CD4-positive, alpha-beta T cell treated with Interferon alpha-2 for 1 hour (primary cell): Measurements from ENCODE around the gene TSC1.

Experiments
- DNase-seq, 2 donors: peaks; one replicate each; pipeline ENCODE4 v3.0.0-alpha.2; 2020 to 2022

The TSC1 gene

DNA sequence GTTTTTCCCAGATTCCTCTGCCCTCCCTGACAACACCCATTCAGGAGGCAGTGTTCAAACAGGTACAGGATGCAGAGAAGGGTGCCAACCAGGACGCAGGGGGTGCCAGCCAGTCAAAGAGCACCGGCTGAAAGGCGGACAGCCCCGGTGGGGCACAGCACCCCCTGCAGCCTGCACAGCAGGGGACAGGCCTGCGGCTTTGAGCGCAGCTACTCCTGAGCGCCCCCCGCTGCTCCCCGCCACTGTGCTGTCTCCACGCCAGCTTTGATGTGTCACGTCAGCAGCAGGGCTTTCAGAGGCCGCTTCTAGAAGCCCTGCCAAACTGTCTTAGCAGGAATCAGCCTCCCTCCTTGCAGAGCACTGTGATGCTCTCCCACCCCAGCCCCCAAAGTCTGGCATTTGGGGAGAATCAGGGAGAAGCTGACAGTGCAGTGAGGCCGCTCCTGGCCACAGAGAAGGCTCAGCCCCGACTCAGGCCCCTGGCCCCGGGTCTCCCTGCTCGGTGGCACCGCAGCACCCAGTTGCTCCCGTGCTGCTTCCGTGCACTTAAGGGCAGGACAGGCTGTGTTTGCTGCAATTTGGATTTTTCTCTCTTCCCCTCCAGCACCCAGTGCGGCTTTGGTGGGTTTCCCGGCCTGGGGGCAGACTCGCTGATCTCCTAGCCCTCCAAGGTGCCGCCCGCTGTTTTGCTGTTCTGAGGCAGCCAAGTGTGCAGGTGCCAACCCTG is 86.6 kb downstream of the TSC1 start:
- DNase-seq, result no peak

- DNase-seq, result no peak
Measured at GRCh38 chr9:132857031-132857430, 87.4 kb downstream of the TSC1 start.

- DNase-seq, result no peak
Measured at GRCh38 chr9:132855904-132856303, 88.5 kb downstream of the TSC1 start.

GRCh38 chr9:132854832-132855231 is 89.6 kb downstream of the TSC1 start:
- DNase-seq, result no peak

DNA sequence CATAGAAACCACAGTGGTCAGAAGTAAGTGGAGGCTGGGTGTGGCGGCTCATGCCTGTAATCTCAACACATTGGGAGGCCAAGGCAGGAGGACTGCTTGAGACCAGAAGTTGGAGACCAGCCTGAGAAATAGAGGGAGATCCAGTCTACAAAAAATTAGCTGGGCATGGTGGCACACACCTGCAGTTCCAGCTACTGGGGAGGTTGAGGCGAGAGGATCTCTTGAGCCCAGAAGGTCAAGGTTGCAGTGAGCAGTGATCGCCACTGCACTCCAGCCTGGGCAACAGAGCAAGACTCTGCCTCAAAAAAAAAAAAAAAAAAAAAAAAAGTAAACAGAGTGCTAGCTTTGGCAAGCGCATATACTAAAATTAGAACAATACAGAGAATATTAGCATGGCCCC is 90.9 kb downstream of the TSC1 start:
- DNase-seq, result no peak

GRCh38 chr9:132849185-132849706 is 95.2 kb downstream of the TSC1 start:
- peak in 1 of 2 donors; percentile 9 for DNase-seq

DNA sequence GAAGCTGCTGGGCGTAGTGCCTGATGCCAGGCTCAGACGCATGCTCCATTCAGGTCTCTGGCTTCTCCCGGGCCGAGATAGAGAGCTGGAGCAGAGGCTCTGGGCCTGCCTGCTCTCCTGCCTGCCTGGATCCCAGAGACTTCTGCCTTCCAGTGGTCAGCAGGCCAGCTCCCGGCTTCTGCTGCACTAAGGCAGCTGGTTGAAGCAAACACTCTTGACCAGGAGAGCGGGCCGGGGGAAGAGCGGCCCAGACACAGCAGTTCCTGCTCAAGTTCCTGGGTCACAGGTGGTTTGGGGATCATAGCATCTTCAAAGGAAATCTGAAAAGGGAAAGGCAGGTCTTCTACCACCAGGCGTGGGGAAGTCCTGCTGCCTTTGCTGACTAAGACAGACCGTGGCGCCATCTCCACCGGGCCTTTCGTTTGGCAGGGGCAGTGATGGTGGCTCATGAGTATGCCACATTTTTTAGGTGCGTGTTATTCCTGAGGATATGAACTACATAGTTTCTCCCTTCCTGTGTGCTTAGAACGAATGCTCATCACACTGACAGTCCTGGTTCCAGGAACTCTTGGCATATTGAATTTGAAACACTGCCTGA is 97.4 kb downstream of the TSC1 start:
- no peak for DNase-seq

- no peak for DNase-seq
Measured at GRCh38 chr9:132846109-132846917, 98.1 kb downstream of the TSC1 start.

GRCh38 chr9:132842124-132843044 is 102.0 kb downstream of the TSC1 start:
- no peak for DNase-seq
